DMS53 treated with DMSO at 0.1 percent for 48 hours (cell line): ENCODE measurements around the gene GRHPR.

Experiments used
- DNase-seq: peaks from one replicate; lab custom pipeline; 2025; ENCODE audit not compliant: unreplicated experiment; lab: John Stamatoyannopoulos, UW

The GRHPR gene

GRCh38 chr9:37398464-37399025 lies 24.0 kb upstream of the GRHPR start:
- DNase-seq, result no peak

- DNase-seq, result no peak
Measured at GRCh38 chr9:37399336-37399735, 23.2 kb upstream of the GRHPR start.

GRCh38 chr9:37404590-37404989 lies 17.9 kb upstream of the GRHPR start:
- DNase-seq, result no peak

- no peak for DNase-seq
Measured at GRCh38 chr9:37405350-37405749, 17.1 kb upstream of the GRHPR start.

GRCh38 chr9:37405764-37406380 lies 16.6 kb upstream of the GRHPR start:
- DNase-seq, result no peak

- no peak for DNase-seq
Measured at GRCh38 chr9:37406603-37407401, 15.7 kb upstream of the GRHPR start.

GRCh38 chr9:37407468-37407867 lies 15.0 kb upstream of the GRHPR start:
- DNase-seq, result peak; percentile 13

- DNase-seq, result no peak
Measured at GRCh38 chr9:37408933-37409710, 13.4 kb upstream of the GRHPR start.

GRCh38 chr9:37410354-37410861 lies 12.1 kb upstream of the GRHPR start:
- DNase-seq, result no peak

- no peak for DNase-seq
Measured at GRCh38 chr9:37410969-37411785, 11.3 kb upstream of the GRHPR start.

- no peak for DNase-seq
Measured at GRCh38 chr9:37412431-37413151, 9.9 kb upstream of the GRHPR start.

GRCh38 chr9:37413311-37413710 lies 9.2 kb upstream of the GRHPR start:
- DNase-seq, result no peak

GRCh38 chr9:37414503-37414943 lies 8.0 kb upstream of the GRHPR start:
- DNase-seq, result no peak

GRCh38 chr9:37415011-37415719 lies 7.3 kb upstream of the GRHPR start:
- peak; percentile 33 for DNase-seq

- DNase-seq, result no peak
Measured at GRCh38 chr9:37417252-37417803, 5.2 kb upstream of the GRHPR start.

GRCh38 chr9:37417857-37418618 lies 4.5 kb upstream of the GRHPR start:
- DNase-seq, result no peak

- no peak for DNase-seq
Measured at GRCh38 chr9:37419204-37419603, 3.3 kb upstream of the GRHPR start.
